ENCODE data around the gene RABAC1.

The RABAC1 gene

DNA sequence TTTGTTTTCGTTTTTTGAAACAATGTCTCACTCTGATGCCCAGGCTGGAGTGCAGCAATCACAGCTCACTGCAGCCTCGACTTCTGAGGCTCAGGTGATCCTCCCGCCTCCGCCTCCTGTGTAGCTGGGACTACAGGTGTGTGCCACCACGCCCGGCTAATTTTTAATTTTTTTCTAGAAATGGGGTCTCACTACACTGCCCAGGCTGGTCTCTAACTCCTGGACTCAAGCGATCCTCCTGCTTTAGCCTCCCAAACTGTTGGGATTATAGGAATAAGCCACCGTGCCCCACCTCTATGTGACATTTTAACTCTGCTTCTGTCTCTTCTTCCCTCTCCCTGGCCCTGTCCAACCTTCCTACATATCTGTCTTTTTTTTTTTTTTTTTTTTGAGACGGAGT, 29.8 kb upstream of the RABAC1 start:
- DNase-seq = no peak

DNA sequence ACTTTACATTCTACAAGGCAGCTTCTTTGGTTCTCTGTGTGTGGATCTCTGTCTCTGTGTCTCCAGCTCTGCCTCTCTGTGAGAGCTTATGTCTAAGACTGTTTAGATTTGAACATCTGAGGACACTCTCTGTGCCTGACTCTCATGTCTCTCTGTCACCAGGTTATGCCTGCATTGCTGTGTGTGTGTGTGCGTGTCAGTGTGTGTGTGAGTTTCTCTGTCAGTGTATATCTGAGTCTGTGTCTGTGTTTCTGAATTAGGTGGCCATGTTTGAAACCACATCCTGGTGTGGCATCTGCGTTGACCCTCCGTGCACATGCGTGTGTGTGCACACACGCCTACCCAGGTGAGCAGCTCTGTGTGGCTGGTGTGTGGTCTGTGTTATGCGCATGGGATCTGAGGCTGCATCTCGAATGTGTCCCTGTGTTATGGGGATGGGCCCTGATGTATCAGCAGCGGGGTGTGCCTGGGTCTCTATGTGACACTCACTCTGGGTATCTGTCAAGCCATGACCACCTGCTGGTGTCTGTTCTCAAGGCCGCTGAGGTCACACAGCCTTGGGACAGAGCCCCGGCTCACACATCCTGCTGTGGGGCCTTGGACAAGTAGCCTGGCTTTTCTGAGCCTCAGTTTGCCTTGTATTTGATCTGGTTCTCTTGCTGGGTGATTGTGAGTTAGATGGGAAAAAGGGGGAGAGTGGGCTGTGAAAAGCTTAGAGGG, 28.2 kb upstream of the RABAC1 start:
- DNase-seq = no peak

DNA sequence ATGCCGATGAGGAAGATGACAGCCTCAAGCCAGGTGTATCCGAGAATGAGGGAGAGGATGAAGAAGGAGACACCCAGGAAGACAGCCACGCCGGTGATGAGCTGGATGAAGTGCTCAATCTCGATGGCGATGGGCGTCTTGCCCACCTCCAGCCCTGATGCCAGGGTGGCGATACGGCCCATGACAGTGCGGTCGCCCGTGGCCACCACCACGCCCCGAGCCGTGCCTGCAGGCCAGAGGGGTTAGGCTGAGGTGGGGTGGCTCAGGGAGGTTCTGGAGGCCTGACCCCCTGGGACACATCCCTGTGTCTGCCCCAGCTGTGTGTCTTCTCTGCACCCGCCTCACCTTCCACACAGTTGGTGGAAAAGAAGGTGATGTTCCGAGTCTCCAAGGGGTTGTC, 25.8 kb upstream of the RABAC1 start:
- DNase-seq = no peak

DNA sequence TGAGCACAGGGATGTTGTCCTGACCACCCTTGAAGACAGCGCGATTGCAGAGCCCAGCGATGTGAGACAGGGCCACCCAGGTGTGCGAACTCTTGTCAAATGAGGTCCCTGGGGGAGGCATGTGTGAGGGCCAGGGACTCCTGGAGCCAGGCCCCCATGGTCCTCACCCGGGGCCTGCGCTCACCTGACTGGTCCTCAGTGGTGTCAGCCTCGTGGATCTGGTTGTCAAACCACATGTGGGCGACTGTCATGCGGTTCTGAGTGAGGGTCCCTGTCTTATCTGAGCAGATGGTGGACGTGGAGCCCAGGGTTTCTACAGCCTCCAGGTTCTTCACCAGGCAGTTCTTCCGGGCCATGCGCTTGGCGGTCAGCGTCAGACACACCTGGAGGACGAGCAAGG, 22.6 kb upstream of the RABAC1 start:
- DNase-seq = no peak

DNA sequence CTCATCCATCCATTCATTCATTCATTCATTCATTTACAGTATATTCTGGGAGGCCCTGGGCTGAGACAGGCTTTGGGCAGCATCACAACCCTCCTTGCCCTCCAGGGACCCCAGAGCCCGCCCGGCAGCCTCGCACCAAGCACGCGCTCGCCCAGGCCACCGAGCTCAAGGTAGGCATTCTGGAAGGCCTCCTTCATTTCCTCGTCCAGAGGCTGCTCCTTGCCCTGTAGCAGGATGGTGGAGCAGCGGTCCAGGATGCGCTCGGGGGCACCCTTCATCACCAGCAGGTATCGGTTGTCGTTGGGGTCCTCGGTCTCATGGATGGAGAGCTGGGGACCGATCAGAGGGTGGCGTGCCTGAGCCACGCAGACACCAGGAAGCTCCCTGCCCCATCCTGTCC, 19.3 kb upstream of the RABAC1 start:
- DNase-seq = no peak

DNA sequence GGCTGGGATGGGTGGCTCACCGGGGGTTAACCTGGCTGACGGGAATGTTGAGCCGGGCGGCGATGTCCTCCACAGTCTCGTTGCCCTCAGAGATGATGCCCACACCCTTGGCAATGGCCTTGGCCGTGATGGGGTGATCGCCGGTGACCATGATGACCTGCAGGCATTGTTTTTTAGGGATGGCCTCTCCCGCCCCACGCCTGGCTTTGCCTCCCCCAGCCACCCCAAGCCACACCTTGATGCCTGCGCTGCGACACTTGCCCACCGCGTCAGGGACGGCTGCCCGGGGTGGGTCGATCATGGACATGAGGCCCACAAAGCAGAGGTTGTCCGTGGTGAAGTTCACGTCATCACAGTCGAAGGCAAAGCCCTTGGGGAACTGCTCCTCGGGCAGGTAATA, 18.8 kb upstream of the RABAC1 start:
- no peak for DNase-seq

DNA sequence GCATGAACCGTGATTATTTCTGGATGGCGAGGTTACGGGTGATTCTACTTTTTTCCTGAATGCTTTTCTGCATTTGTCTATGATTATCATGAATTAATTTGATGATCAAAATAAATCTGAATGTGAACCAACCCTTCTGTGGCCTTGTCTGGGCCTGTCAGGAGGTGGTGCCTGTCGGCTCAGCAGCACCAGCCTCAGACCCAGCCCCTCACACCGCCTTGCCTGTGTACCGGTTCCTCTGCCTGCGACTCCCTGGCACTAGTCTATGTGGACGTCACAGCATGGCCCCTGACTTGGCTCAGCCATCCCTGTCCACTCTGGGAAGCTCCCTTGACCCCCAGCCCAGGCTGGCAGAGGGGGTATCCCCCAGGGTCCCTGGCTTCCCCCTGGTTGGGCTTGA, 15.5 kb upstream of the RABAC1 start:
- no peak for DNase-seq

DNA sequence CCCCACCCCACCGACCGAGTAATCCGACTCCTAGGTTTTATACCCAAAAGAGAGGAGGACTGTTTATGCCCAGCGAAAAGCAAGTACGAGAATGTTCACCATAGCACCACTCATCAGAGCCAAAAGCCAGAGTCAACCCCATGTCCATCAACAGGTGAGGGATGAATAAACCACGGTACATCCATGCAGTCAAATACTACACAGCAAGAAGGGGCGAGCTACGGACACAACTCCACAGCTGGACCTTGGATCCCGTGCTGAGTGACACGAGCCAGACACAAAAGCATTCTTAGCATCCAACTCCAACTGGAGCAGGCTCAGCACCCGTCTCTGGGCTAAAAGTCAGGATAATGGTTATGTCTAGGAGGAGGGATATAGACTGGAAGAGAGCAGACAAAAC, 12.2 kb upstream of the RABAC1 start:
- DNase-seq = no peak

DNA sequence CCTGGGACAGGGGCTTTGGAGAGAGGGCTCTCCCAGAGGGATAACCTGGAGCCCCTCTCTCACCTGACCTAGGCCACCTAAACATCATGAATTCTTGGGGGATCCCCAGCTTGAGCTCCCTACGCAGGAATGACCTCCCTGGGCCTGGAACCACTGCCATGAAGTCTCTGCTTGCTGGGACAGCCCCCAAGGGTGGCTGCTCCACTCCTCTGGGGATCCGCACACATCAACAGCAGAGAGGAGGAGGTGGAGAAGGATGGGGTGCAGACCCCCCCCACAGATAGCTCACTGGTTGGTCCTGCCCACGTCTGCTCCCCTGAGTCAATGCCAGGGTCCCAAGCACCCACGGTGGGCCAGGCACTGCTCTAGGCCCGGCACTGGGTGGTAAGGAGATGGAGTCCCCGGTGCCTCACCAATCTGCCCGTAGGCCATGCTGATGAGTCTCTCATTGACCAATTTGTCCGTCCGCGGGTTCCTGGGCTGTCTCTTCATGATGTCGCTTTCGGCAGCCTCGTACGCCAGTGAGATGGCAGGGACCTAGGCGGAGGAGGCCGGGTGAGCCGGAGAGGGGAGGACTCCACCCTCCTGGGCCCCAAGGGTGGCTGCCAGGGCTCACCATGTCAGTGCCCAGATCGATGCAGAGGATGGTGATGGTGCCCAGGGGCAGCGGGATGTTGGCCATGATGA, 10.8 kb upstream of the RABAC1 start:
- no peak for DNase-seq

DNA sequence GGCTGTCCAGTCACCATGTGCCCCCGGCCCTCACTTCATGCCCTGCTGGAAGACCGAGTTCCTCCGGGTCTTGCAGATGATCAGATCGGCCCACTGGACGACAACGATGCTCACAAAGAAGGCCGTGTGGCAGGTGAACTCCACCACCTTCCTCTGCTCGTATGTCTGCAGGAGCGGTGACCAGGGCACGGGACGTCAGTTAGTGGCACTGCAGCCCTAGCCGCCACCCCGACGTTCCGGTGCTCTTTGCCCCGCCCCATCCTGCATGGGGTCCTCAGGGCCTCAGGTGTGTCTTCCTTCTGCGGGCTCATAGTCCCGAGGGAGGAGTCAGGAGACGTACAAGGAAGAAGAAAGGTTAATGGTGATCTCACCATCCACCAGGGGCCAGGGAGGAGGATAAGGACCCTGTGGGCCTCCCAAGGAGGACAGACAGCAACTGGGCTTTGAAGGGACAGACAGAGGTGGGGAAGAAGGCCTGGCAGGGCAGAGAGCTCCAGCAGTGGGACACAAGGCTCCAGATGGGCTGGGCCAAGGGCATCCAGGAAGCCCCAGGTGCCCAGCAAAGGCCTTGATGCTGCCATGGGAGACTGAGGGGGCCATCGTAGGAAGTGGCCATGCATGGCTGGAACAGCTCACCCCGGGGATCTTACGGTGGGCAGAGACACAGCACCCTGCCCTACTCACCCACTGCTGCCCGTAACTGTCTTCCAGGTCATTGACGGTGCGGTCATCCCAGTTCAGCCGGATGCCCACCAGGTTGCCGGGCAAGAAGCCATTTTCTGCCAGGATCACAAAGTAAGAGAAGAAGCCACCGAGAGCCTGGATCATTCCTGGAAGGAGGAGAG, 9.9 kb upstream of the RABAC1 start:
- DNase-seq = no peak

DNA sequence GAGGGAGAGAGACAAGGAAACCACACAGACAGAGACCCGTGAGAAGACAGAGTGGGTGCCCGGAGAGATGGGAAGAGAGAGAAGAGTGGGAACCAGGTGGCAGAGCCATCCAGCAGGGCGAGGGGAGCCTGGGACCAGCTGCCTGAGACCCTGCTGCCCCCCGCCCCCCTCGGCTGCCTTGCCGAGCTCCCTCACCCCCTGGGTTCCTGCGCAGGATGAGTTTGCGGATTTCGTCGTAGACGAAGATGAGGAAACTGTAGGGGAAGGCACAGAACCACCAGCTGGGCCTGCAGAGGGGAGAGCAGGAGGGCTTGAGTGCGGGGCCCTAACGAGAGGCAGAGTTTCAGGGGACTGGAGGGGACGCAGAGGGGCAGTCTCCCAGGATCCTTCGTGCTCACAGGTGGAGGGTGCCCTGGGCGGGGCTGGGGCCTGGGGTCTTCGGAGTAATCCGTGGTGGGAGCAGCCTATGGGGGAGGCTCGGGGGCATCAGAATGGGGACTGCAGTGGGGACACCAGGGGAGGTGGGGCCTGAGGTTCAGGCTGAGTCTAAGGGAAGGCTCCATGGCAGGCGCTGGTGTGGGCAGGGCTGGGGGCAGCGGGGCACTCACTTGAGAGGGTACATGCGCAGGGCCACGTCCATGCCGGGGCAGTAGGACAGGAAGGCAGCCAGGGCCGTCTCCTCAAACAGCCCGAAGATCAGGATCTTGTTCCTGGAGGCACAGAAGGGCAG, 8.1 kb upstream of the RABAC1 start:
- no peak for DNase-seq

DNA sequence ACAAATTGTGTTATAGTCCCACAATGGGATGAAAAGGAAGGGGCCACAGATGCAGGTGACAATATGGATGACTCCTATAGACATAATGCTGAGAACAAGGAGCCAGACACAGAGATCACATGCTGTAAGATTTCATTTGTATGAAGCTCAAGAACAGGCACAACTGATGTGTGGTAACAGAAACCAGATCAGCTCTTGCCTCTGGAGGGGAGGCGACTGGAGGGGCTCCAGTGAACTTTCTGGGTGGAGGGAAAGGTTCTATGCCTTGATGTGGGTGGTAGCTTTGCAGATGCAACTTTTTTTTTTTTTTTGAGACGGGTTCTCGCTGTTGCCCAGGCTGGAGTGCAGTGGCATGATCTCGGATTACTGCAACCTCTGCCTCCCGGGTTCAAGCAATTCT, 6.0 kb upstream of the RABAC1 start:
- no peak for DNase-seq

DNA sequence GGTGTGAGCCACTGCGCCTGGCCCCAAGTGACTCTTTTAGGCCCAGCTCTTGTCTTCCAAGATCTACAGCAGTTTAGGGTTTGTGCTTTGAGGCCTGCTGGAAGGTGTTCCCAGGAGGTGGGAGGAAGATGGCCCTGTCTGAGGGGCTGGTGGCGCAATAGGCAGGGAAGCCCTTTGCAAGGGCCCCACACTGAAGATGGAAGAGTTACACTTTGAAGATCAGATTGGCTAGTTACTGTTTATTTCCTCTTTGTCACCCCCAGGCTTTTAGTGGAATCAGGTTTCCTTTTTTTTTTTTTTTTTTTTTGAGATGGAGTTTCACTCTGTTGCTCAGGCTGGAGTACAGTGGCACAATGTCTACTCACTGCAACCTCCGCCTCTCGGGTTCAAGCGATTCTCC, 1.9 kb upstream of the RABAC1 start:
- DNase-seq = no peak

DNA sequence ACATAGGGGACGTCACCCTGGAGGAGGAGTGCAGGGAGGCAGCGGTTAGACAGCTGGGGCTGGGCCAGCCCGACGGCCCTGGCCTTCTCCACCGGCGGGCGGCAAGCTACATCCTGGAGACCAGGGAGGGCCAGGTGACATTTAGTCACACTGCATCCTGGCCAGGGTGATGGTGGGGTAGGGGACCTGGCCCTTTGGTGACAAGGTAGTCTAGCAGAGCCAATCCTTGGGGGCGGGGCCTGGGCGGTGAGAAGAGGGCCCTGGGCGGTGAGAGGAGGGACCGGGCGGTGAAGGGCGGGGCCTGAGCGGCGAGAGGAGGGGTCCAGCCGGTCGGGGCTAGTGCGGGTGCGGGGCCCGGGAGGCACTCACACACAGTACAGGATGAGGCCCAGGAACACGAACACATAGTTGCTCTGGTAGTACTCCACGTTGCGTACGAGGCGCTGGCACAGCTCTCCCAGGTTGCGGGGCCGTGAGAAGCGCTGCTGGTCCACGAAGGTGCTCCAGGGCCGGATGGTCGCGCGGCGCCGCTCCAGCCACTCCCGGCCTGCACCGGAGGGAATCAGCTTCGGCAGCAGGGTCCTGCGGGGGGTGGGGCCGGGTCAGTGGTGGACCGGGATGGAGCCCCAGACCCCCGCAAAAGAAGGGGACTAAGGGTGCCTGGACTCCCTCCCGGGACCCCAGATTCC, 610 bp downstream of the RABAC1 start:
- DNase-seq = peak; percentile 81 to 87

DNA sequence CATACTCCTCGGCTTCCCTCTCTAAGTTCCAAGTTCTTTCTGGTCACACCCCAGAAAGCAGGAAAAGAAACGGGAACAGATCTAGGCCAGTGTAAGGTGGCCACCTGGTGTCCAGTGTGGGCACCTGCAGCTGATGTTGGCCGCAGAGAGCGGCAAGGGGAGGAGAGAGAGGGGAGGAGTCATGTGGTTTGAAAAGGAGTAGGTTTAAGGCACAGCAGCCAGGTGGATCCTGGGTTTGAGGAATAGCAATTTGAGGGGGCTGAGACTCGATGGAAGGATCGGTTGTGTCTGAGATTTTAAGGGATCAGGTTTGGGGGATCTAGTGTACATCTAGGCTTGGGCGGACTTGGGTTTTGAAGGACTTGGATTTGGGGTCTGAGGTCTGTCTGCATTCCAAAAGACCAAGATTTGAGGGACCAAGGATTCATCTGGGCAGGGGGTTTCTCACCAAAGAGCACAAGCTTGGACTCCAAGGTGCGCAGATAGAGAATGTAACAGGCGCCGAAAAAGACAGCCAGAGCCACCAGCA, 1.2 kb downstream of the RABAC1 start:
- no peak for DNase-seq

DNA sequence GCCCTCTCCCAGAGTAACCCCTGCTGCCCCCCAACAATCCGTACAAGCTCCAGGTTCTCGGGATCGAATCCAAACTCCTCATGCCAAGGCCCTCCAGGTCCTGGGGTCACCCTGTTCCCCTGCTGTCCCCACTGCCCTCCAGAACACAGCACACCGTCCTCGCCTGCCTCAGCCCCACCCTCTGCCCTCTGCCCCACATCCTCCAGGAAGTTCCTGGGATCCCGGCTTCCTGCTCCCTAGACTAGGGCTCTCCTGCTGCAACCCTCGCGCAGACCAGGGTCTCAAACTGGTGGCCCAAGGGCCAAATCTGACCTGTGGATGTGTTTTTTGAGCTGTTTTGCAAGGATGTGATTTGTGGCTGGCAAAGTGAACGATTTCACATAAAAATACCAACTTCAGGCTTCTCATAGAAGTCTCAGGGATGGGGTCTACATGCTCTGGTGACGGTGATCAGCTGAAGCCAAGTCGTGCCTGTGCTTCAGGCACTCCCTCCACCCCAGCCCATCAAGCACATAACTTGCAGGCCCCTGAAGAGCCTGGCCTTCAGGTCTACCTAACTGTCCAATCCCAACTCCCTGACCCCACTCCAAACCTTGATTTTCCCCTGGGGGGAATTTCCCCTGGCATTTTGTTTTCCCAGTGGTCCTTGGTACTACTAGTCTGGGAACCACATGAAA, 1.8 kb downstream of the RABAC1 start:
- no peak for DNase-seq

DNA sequence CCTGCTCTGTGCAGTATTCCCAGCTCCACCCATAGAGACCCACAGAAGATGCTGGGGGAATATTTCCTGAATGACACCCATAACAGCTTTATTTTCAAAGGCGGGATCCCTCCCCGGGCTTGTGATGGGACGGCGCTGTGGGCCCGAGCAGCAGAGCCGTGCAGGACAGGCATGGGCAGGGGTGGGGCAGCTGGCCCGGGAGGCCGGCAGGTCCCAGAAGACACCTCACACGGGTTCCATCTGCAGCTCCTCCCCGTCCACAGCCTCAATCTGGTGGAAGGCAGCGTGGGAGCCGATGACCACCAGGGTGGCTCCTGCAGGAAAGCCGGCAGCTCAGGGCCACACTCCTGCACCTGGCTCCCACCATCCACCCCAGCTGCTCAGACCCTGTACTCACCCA, 2.5 kb downstream of the RABAC1 start:
- no peak for DNase-seq

DNA sequence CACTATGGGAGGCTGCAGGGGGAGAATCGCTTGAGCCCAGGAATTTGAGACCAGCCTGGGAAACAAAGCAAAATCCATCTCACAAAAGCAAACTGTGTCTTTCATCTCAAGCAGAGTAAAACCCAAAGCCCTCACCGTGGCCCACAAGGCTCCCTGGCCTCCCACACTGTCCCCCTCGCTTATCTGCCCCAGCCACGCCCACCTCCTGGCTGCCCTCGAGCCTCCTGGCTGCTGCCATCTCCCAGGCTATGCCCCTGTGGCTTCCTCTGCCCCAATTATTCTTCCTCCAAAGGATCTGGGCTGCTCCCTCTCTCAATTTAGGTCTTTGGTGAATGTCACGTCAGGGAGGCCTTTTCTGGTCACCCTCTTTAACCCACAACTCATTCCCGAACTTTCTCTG, 3.6 kb downstream of the RABAC1 start:
- DNase-seq = no peak

DNA sequence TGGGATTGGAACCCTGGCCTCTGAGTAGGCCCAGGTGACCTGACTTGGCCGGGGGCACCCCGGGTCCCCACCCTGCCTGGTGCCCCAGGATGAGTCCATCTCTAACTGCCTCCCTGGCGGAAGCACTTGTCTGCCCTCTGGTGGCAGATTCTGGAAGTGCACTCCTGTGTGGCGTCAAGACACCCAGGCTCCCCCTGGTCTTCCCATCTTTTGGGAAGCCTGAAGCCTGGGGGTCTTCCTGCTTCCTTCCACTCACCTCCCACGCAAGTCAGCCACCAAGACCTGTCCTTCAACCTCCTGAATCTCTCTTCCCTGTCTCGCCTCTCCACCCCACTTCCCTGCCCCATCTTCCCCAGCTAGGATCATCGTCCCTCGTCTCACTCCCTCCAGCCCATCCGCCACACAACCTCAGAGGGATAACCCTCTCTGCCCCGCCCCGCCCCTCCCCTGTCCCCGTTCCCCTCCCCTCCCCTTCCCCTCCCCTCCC, 7.4 kb downstream of the RABAC1 start:
- DNase-seq = peak; percentile 76 to 91

DNA sequence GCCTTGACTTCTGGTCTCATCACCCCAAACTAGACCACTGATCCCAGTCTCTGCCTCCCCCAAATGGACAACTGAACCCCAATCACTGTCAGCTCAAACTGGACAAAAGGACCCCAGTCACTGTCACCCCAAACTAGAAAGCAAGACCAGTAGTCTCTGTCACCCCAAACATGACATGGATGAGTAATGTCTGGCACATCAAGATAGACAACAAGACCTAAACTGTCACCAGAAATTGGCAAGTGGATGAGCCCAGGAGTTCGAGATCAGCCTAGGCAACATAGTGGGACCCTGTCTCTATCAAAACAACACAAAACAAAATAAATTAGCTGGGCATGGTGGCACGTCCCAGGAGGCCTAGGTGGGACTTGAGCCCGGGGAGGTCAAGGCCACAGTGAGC, 12.0 kb downstream of the RABAC1 start:
- no peak for DNase-seq

DNA sequence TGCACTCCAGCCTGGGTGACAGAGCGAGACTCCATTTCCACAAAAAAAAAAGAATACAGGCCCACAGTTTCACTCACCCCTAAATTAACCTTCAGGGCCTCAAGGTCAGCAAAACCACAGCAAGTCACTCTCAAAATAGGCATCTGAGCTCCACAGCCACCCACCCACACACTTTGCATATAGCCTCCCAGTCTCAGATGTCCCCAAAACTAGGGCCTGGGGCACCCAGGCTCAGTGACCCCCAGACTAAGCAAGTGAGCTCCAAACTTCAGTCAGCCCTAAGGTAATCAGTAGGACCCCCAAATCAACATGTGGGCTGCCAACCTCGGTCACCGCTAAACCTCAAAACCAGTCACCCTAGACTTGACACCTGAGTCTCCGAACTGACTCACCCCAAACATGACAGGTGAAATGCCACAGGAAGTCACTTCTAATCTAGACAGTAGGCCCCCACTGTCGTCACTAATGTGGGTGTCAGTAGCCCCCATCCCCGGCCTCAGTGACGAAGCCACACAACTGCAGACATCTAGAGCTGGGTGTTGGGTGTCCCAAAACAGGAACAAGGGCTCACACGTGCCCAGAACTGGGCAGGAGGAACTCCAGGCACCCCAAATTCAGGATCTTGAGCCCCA, 13.9 kb downstream of the RABAC1 start:
- peak; percentile 72 to 92 for DNase-seq

Measured in stimulated activated CD4-positive, alpha-beta T cell treated with anti-CD3 and anti-CD28 coated beads, Interleukin-4, amount 100 ng/mL, for 4 hours (primary cell).